ENCODE results near the gene SMIM35. TPM values are rescaled to one million over a fixed set of nuclear protein-coding genes. Genes with fewer than 3 reads are reported as not detected.

The SMIM35 gene
- total RNA-seq, 1 donor from 2014 or later, result not detected

- FAIRE-seq (no peak), DNase-seq (ENCODE audit: low spot score in 2 of 2) (no peak)
Observed at GRCh38 chr11:118060081-118060661, 26.6 kb downstream of the SMIM35 start.

GRCh38 chr11:118059246-118059940 is 27.4 kb downstream of the SMIM35 start:
- no peak for FAIRE-seq
- no peak for DNase-seq (ENCODE audit: low spot score in 2 of 2)

GRCh38 chr11:118058311-118059245 is 28.2 kb downstream of the SMIM35 start:
- FAIRE-seq, result no peak
- DNase-seq (ENCODE audit: low spot score in 2 of 2), result no peak

- DNase-seq (ENCODE audit: low spot score in 2 of 2), result no peak
Observed at GRCh38 chr11:118057251-118058145, 29.3 kb downstream of the SMIM35 start.

GRCh38 chr11:118056806-118057205 is 30.0 kb downstream of the SMIM35 start:
- FAIRE-seq (no peak), DNase-seq (ENCODE audit: low spot score in 2 of 2) (no peak)

More at GRCh38 chr11:118057251-118058145, 29.3 kb downstream of the SMIM35 start:
- FAIRE-seq, result no peak

- FAIRE-seq, result no peak
- no peak for DNase-seq (ENCODE audit: low spot score in 2 of 2)
Observed at GRCh38 chr11:118055966-118056365, 30.8 kb downstream of the SMIM35 start.

GRCh38 chr11:118054712-118055640 is 31.8 kb downstream of the SMIM35 start:
- DNase-seq (ENCODE audit: low spot score in 2 of 2) (no peak), FAIRE-seq (no peak)

- FAIRE-seq, result no peak
- no peak for DNase-seq (ENCODE audit: low spot score in 2 of 2)
Observed at GRCh38 chr11:118052581-118053206, 34.1 kb downstream of the SMIM35 start.

GRCh38 chr11:118051611-118052461 is 34.9 kb downstream of the SMIM35 start:
- DNase-seq (ENCODE audit: low spot score in 2 of 2), result no peak
- no peak for FAIRE-seq

GRCh38 chr11:118051136-118051610 is 35.6 kb downstream of the SMIM35 start:
- no peak for FAIRE-seq
- DNase-seq (ENCODE audit: low spot score in 2 of 2), result no peak

- DNase-seq (ENCODE audit: low spot score in 2 of 2) (no peak), FAIRE-seq (no peak)
Observed at GRCh38 chr11:118050208-118050891, 36.4 kb downstream of the SMIM35 start.

GRCh38 chr11:118049771-118050170 is 37.0 kb downstream of the SMIM35 start:
- FAIRE-seq, result no peak
- DNase-seq (ENCODE audit: low spot score in 2 of 2), result no peak

GRCh38 chr11:118048472-118049370 is 38.0 kb downstream of the SMIM35 start:
- DNase-seq (ENCODE audit: low spot score in 2 of 2) (no peak), FAIRE-seq (no peak)

GRCh38 chr11:118047749-118048148 is 39.0 kb downstream of the SMIM35 start:
- no peak for FAIRE-seq

GRCh38 chr11:118046964-118047700 is 39.6 kb downstream of the SMIM35 start:
- DNase-seq (ENCODE audit: low spot score in 2 of 2) (no peak), FAIRE-seq (no peak)

More at GRCh38 chr11:118047749-118048148, 39.0 kb downstream of the SMIM35 start:
- DNase-seq (ENCODE audit: low spot score in 2 of 2), result no peak
